Coronary artery (tissue), 2 donors: Measurements from ENCODE around the gene TMIGD2.
"Not testable (repeated sequence)": the region's sequence is repeated elsewhere in the genome, so short reads cannot be mapped to it uniquely, and the experiment has no call there.

Experiments used
- DNase-seq: peaks from one replicate; pipeline ENCODE4 v3.0.0-alpha.2; 2017; ENCODE audit warnings: low spot score
- H3K27ac ChIP-seq, 2 donors: fragments of 200-600 bp; sonication (generic); one replicate each; pipeline ENCODE4 v1.5.1; 2016 to 2019
- H3K4me3 ChIP-seq: fragments of 200-600 bp; sonication (generic); 2 replicates; pipeline ENCODE4 v1.5.1; 2016; ENCODE audit warnings: mild to moderate bottlenecking, moderate library complexity
- CTCF ChIP-seq: fragments of 200-600 bp; sonication (generic); IDR thresholded peaks from one replicate; pipeline ENCODE4 v1.5.1; 2019; ENCODE audit warnings: antibody characterized with exemption

The TMIGD2 gene

GRCh38 chr19:4257025-4257424 lies 45.2 kb downstream of the TMIGD2 start:
- Histone ChIP-seq H3K27ac (no peak overlapping the region), H3K4me3 (no peak overlapping the region)
- no peak for TF ChIP-seq CTCF
- DNase-seq: no peak

- no peak overlapping the region for H3K4me3 ChIP-seq
- H3K27ac ChIP-seq: no peak overlapping the region
- no peak for DNase-seq
- no peak for TF ChIP-seq CTCF
Measured at GRCh38 chr19:4256563-4256962, 45.6 kb downstream of the TMIGD2 start.

GRCh38 chr19:4246767-4247593 lies 55.2 kb downstream of the TMIGD2 start, which contains the start of gene YJU2:
TSS of gene YJU2 (plus strand) at chr19:4247080. CDS start at chr19:4247147, 67 bp downstream.
- Histone ChIP-seq H3K27ac (peak within 1 kb of the TSS; percentile 81 to 95), H3K4me3 (peak within 1 kb of the TSS; percentile 81)
- TF ChIP-seq CTCF: peak; percentile 21
- peak; percentile 98 for DNase-seq

- H3K27ac ChIP-seq, H3K4me3 ChIP-seq, DNase-seq: not testable (repeated sequence)
Measured at GRCh38 chr19:4245938-4246337, 56.3 kb downstream of the TMIGD2 start.
